ENCODE data around the gene CBX8.

CBX8 gene

GRCh38 chr17:79796763-79797491 is at the start of gene CBX8:
CBX8 (minus strand) TSS chr17:79797077; CDS start chr17:79796998, 79 bp downstream.
- DNase-seq, result peak; percentile 99

DNA sequence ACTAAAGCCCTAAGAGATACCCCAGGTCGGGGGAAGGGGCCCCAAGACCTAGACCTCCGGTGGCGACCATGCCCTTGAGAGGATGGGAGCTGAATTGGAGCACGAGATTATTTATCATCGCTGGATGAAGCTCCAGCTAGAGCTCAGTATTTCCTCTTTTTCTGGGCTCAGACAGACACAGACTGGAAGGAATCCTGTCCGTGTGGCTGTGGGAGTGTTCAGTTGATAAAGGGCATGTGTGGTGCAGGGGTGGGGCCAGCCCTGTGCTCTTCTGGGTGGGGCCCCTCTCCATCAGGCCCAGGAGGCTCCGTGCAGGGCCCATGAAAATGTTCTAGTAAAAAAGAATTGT is 48.7 kb upstream of the CBX8 start:
- no peak for DNase-seq

- peak; percentile 81 for DNase-seq
Measured at GRCh38 chr17:79844869-79845600, 48.2 kb upstream of the CBX8 start.

- DNase-seq, result no peak
Measured at GRCh38 chr17:79843816-79844800, 47.2 kb upstream of the CBX8 start.

DNA sequence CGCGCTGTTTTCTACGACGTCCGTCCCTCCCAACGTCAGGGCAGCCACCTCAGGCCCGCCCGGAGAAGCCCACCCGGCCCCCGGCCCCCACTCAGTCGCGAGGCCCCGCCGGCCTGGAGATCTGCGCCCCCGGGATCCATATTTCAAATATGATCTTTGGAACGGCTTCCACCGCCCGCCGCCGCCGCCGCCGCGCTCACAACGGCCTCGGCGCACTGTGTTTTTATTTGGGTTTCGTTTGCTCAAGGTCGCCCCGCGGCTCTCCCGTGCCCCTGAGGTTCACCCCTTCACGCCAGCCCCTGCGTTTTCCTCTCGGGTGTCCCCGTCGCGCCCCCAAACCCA is 46.6 kb upstream of the CBX8 start:
- peak; percentile 59 for DNase-seq

DNA sequence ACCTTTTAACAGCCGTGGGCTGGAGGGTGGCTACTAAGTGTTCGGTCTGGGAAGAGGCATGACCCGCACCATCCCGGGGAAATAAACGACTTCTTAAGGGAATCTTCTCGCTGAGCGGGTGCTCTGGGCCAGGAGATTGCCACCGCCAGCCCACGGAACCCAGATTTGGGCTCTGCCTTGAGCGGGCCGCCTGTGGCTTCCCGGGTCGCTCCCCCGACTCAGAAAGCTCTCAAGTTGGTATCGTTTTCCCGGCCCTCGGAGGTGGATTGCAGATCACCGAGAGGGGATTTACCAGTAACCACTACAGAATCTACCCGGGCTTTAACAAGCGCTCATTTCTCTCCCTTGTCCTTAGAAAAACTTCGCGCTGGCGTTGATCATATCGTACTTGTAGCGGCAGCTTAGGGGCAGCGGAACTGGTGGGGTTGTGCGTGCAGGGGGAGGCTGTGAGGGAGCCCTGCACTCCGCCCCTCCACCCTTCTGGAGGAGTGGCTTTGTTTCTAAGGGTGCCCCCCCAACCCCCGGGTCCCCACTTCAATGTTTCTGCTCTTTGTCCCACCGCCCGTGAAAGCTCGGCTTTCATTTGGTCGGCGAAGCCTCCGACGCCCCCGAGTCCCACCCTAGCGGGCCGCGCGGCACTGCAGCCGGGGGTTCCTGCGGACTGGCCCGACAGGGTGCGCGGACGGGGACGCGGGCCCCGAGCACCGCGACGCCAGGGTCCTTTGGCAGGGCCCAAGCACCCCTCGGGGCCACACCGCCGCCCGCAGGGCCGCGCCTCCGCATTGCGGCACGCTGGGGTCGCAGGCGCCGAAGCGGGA is 46.0 kb upstream of the CBX8 start:
- DNase-seq, result peak; percentile 68

DNA sequence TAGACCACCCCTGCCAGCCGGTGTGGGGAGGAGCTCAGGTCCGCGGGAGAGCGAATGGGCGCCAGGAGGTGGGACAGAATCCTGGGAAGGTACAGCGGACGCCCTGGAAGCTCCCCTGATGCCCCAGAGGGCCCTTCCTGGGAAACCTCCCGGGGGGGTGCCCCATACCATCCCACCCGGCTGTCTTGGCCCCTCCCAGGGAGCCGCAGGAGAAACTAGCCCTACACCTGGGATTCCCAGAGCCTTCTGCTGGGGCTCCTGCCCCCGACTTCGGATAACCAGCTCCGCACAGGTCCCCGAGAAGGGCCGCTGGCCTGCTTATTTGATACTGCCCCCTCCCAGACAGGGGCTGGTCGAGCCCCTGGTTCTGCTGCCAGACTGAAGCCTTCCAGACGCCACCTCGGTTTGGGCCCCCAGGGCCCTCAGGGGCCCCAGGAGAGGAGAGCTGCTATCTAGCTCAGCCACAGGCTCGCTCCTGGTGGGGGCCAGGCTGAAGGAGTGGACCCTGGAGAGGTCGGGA is 45.3 kb upstream of the CBX8 start:
- DNase-seq, result peak; percentile 61

DNA sequence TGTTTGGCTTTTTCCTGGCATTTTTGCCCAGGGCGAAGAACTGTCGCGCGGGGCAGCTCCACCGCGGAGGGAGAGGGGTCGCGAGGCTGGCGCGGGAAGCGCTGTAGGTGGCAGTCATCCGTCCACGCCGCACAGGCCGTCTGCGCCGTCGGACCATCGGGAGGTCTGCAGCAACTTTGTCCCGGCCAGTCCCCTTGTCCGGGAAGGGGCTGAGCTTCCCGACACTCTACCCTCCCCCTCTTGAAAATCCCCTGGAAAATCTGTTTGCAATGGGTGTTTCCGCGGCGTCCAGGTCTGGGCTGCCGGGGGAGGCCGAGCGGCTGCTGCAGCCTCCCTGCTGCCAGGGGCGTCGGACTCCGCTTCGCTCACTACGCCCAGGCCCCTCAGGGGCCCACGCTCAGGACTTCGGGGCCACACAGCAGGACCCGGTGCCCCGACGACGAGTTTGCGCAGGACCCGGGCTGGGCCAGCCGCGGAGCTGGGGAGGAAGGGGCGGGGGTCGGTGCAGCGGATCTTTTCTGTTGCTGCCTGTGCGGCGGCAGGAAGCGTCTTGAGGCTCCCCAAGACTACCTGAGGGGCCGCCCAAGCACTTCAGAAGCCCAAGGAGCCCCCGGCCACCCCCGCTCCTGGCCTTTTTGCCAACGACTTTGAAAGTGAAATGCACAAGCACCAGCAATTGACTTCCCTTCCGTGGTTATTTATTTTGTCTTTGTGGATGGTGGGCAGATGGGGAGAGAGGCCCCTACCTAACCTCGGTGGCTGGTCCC is 44.7 kb upstream of the CBX8 start:
- peak; percentile 63 for DNase-seq

GRCh38 chr17:79840989-79841286 is 44.1 kb upstream of the CBX8 start:
- DNase-seq, result no peak

GRCh38 chr17:79840269-79840988 is 43.6 kb upstream of the CBX8 start:
- DNase-seq, result peak; percentile 63

DNA sequence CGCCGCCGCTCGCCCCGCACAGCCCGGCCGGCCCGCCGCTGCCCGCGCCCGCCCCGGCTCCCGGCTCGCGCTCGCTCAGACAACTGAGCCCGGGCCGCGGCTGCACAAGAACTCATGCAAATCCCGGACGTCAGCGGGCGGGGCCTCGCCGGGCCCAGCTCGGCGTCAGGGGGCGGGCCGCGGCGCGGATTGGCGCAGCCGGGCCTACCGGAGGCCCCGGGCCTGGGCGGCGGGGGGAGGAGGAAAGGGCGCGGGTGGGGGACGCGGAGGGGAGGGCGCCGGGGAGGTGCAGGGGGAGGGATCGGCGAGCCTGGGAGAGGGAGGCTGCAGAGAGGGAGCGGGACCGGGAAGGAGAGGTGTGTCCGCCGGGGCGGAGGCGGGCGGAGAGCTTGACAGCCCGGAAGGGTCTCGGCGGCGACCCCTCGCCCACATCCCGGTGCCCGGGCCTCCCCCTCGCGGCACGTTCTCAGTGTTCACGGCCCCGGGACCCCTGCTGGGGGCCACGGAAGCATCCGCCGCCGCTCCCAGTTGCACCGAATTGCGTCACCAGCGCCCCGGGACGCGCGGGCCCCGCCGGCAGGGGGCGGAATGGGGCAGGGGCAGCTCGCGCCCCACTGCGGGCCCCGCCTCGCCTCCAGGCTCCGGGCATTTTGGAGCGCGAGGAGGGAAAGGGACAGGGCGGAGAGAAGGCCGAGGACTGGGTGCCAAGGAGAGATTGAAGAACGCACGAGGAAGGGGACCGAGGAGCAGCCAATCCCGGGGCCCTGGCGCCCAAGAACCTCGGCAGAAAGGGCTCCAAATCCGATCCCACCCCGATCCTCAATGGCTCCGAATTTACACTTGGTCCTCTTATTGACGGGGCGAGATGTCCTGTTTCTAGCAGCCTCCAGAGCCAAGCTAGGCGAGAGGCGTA is 42.7 kb upstream of the CBX8 start, which contains the start of gene CBX4:
Gene CBX4 (minus strand): TSS at position 85 of the 913 bp plus-strand sequence. CDS start 189 bp downstream, outside the sequence.
- peak; percentile 92 for DNase-seq

GRCh38 chr17:79838522-79839274 is 41.8 kb upstream of the CBX8 start:
- peak; percentile 76 for DNase-seq

GRCh38 chr17:79837888-79838521 is 41.1 kb upstream of the CBX8 start:
- DNase-seq, result peak; percentile 57

DNA sequence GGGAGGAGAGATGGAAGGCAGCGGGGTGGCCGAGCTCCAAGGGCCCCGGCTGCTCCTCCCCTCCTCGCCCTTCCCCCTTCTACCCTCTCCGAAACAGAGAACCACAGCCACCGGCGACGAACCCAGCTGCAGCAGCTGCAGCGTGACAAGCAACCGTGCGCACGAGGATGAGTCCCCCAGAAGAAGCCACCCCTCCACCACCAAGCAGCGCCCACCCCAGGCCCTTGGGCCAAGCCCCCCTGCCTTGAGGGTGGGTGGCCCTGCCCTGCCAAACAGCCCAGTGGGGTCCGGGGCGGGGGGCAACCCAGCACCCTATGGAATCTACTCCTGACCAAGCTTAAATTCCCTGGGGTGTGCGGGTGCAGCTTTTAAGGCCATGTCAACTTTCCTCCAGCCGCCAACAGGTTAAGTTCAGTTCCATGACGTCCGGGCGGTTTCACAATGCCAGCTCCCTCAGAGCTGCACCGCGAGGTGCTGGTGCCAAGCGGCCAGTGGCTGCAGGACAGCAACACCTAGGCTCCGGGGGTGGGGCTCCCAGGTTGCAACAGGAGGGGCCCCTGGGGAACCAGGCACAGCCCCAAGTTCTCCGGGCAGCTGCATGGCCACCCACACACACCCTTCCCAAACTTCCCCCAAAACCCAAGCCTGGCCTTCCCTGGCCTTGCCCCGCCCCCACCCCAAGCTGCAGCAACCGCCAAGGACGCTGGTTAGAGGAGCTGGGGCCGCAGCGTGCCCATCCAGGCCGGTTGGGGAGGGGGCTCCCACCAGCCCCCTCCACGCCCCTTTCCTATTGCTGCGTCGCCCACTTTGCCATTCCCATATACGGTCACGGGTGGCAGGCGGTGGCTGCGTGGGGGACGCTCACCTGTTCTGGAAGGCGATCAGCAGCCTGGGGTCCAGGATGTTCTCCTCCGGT is 40.4 kb upstream of the CBX8 start:
- DNase-seq, result peak; percentile 80

DNA sequence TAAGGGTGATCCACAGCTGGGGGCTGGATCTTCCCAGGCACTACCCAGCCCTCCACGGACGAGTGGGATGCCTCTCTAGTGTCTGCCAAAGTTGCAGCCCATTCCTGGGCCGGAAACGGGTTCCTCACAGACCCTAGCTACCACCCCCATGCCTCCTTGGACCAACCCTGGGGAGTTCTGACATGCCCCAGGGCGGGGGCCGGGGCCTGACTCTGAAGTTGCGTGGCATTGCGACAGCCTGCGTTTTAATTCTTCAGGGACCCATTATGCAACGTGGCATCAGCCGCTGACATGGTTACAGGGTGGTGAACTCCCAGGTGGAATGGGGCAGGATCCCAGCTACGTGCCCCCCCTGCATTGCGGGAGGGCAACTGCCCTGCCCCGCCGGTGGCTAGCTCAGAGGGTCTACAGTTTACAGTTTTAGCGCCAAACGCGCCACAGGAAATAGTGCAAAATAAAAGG is 39.7 kb upstream of the CBX8 start:
- no peak for DNase-seq

DNA sequence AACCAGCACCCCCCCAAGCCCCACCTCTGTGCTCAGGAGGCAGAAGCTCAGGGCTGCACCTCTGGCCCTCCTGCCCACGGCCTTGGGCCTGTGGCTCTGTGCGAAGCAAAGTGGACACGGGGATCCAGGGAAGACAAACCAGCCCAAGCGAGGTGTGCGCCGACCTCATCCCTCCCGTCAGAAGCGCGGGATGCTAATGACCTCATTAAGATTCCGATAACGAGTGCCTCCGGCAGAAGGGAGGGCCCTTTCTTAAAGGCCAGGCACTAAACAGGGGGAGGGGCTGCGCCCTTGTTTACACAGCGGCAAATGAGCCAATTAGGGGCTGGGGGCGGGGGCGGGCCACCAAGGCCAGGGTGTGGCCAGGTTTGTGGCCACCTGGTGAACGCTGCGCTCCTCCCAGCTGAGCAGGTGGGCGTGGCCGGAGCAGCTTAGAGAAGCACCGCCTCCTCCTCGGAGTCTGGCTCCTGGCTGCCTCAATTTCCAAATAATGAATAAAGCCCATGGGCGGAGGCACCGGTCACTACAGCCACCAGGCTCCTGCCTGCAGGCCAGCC is 39.2 kb upstream of the CBX8 start:
- no peak for DNase-seq

DNA sequence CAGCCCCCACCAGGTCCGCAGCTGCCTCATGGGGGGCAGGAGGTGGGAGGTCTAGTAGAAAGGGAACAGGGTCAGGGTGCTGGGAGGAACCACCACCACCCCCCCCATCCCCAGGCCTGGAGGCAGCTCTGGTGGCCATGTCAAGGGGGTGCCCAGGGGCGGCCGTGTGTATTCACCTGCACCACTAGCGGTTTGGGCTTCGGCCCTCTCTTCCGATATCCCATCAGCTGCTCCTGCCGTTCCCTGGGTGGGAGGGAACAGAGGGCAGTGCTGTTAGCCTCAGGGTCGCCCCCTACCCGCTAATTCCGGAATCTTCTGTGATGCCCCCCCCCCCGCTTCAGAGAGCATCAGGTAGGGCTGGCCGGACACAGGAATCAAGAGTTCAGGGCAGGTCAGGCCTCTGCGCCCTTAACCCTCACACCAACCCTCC is 38.6 kb upstream of the CBX8 start:
- DNase-seq, result no peak

Measured in activated CD8-positive, alpha-beta memory T cell treated with anti-CD3 and anti-CD28 coated beads, Interleukin-2, amount 50 U/mL, for 48 hours (primary cell).